PC-3 (cell line): Measurements from ENCODE around the gene ZBTB16. TPM values are rescaled to one million over a fixed set of nuclear protein-coding genes. Genes with fewer than 3 reads are reported as not detected.

Source experiments
- ATAC-seq: fragments of 200-7000 bp; cut with Tn5 transposase; 2 replicates; pipeline ENCODE4 v1.9.1; 2020; ENCODE audit warnings: mild to moderate bottlenecking, moderate library complexity
- BruUV-seq: library from RNA; stranded (reverse); fragments of 400-500 nt; replicated peaks from 2 replicates; lab custom pipeline; 2021; lab: Mats Ljungman, UMichigan
- CTCF ChIA-PET: fragments of 300-600 bp; sonication (Branson Sonifier 250); formaldehyde crosslinking; loops from one replicate; lab custom pipeline; 2022; ENCODE audit warnings: antibody characterized with exemption; lab: Charles Lee
- POLR2A ChIA-PET: fragments of 300-600 bp; sonication (Branson Sonifier 250); formaldehyde crosslinking; loops from one replicate; lab custom pipeline; 2022; ENCODE audit warnings: antibody characterized with exemption; ENCODE audit not compliant: unreplicated experiment; lab: Charles Lee
- DNase-seq: peaks from one replicate; pipeline ENCODE4 v3.0.0-alpha.2; 2015
- H2AFZ ChIP-seq: fragments of 300-600 bp; sonication (generic); 2 replicates; pipeline ENCODE4 v1.6.0; 2016; ENCODE audit warnings: antibody characterized with exemption, low read length
- H3F3A ChIP-seq: fragments of 300-600 bp; sonication (generic); one replicate; pipeline ENCODE4 v1.6.0; 2017; ENCODE audit warnings: antibody characterized with exemption, low read length, control low read depth, mild to moderate bottlenecking; ENCODE audit not compliant: unreplicated experiment
- H3K27ac ChIP-seq: fragments of 300-600 bp; sonication (generic); 2 replicates; pipeline ENCODE4 v1.5.1; 2016; ENCODE audit warnings: mild to moderate bottlenecking, low read length
- H3K27me3 ChIP-seq: fragments of 300-600 bp; sonication (generic); 2 replicates; pipeline ENCODE4 v1.6.1; 2016; ENCODE audit warnings: low read length, mixed read lengths
- H3K36me3 ChIP-seq: fragments of 300-600 bp; sonication (generic); 2 replicates; pipeline ENCODE4 v1.6.1; 2016; ENCODE audit warnings: low read depth, mixed run types, low read length, mixed read lengths
- H3K4me1 ChIP-seq: fragments of 300-600 bp; sonication (generic); 2 replicates; pipeline ENCODE4 v1.5.1; 2016; ENCODE audit warnings: low read length; ENCODE audit not compliant: insufficient read depth
- H3K4me2 ChIP-seq: fragments of 300-600 bp; sonication (generic); 2 replicates; pipeline ENCODE4 v1.6.0; 2016; ENCODE audit warnings: low read length
- H3K4me3 ChIP-seq: fragments of 300-600 bp; sonication (generic); 2 replicates; pipeline ENCODE4 v1.5.1; 2016; ENCODE audit warnings: mild to moderate bottlenecking, low read length, mixed read lengths
- H3K79me2 ChIP-seq: fragments of 300-600 bp; sonication (generic); 2 replicates; pipeline ENCODE4 v1.6.1; 2017; ENCODE audit warnings: low read length, mixed read lengths
- H3K9ac ChIP-seq: fragments of 300-600 bp; sonication (generic); 2 replicates; pipeline ENCODE4 v1.6.0; 2016; ENCODE audit warnings: mild to moderate bottlenecking, low read length
- H3K9me2 ChIP-seq: fragments of 300-600 bp; sonication (generic); replicated peaks from 2 replicates; pipeline ENCODE4 v1.6.1; 2016; ENCODE audit warnings: mixed run types, low read length, mixed read lengths
- H3K9me3 ChIP-seq: fragments of 300-600 bp; sonication (generic); 2 replicates; pipeline ENCODE4 v1.6.1; 2016; ENCODE audit warnings: low read length, mixed read lengths
- H4K20me1 ChIP-seq: fragments of 300-600 bp; sonication (generic); 2 replicates; pipeline ENCODE4 v1.6.1; 2016; ENCODE audit warnings: low read length, mixed read lengths
- EZH2 ChIP-seq: fragments of 300-600 bp; sonication (generic); IDR thresholded peaks from one replicate; pipeline ENCODE4 v1.6.1; 2017; ENCODE audit warnings: antibody characterized with exemption, mild to moderate bottlenecking, low read length; ENCODE audit not compliant: unreplicated experiment
- EZH2phosphoT487 ChIP-seq: fragments of 300-600 bp; sonication (generic); IDR thresholded peaks from 2 replicates; pipeline ENCODE4 v1.6.1; 2018; ENCODE audit warnings: mild to moderate bottlenecking, antibody characterized with exemption, low read length, borderline replicate concordance
- intact Hi-C: fragments of 100-400 bp; cut with micrococcal nuclease; formaldehyde crosslinking; loops from 2 replicates; pipeline ENCODE4 v1.9.0; 2023
- total RNA-seq: library from RNA; depleted of rRNA; stranded (reverse); fragments of >200 nt; gene quantifications from 2 replicates; pipeline ENCODE4 v1.2.3, GENCODE V29; 2014
- TF ChIP-seq, protein P1 (sequence below): fragments of 300-600 bp; sonication (generic); conservative IDR thresholded peaks from 2 replicates; pipeline ENCODE4 v1.5.1; 2017; ENCODE audit warnings: antibody characterized with exemption, low read depth, mild to moderate bottlenecking, low read length

ZBTB16 gene
- total RNA-seq, 1 experiment from 2014 or later: not detected

DNA sequence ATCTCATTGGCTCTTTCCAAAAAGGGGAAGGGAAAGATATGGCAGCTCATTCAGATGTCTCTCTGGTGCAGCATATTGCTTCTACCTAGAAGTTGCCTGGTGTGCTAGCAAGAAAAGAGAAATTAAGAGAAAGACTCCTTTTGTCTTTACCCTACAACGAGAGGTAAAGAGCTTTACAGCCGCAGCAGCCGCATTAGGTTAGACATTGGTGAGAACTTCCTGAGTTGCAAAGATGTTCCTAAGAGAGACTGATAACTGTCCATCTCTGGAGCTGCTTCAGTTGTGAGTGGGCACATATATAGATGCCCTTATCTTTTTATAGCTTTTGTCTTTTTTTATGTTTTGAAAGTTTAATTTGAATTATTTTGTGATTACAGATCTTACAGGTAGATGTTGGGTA lies 155.9 kb downstream of the ZBTB16 start:
- intact Hi-C loops: no loop called here
- no peak overlapping the region for H3K27ac ChIP-seq
- H3K4me1 ChIP-seq: no peaks in the 10 kb centered on the region
- H3K79me2 ChIP-seq: no peaks in the 10 kb centered on the region
- no peak overlapping the region for H3K4me3 ChIP-seq
- H3K9me2 ChIP-seq: no peaks in the 10 kb centered on the region
- BruUV-seq: no TSS peak
- CTCF ChIA-PET: no interaction called here
- H4K20me1 ChIP-seq: no peaks in the 10 kb centered on the region
- no peak for DNase-seq
- H3K27me3 ChIP-seq: peaks cover 92% of the 10 kb centered on the region
- H3F3A ChIP-seq: no peaks in the 10 kb centered on the region
- H2AFZ ChIP-seq: no peak overlapping the region
- ATAC-seq: no peak
- TF ChIP-seq EZH2phosphoT487 (no peak), EZH2 (no peak)
- TF ChIP-seq, protein P1, sequence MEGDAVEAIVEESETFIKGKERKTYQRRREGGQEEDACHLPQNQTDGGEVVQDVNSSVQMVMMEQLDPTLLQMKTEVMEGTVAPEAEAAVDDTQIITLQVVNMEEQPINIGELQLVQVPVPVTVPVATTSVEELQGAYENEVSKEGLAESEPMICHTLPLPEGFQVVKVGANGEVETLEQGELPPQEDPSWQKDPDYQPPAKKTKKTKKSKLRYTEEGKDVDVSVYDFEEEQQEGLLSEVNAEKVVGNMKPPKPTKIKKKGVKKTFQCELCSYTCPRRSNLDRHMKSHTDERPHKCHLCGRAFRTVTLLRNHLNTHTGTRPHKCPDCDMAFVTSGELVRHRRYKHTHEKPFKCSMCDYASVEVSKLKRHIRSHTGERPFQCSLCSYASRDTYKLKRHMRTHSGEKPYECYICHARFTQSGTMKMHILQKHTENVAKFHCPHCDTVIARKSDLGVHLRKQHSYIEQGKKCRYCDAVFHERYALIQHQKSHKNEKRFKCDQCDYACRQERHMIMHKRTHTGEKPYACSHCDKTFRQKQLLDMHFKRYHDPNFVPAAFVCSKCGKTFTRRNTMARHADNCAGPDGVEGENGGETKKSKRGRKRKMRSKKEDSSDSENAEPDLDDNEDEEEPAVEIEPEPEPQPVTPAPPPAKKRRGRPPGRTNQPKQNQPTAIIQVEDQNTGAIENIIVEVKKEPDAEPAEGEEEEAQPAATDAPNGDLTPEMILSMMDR: no peak
- H3K4me2 ChIP-seq: no peak overlapping the region
- POLR2A ChIA-PET: no interaction called here
- no peaks in the 10 kb centered on the region for H3K9me3 ChIP-seq
- H3K36me3 ChIP-seq: no peaks in the 10 kb centered on the region
- no peak overlapping the region for H3K9ac ChIP-seq

DNA sequence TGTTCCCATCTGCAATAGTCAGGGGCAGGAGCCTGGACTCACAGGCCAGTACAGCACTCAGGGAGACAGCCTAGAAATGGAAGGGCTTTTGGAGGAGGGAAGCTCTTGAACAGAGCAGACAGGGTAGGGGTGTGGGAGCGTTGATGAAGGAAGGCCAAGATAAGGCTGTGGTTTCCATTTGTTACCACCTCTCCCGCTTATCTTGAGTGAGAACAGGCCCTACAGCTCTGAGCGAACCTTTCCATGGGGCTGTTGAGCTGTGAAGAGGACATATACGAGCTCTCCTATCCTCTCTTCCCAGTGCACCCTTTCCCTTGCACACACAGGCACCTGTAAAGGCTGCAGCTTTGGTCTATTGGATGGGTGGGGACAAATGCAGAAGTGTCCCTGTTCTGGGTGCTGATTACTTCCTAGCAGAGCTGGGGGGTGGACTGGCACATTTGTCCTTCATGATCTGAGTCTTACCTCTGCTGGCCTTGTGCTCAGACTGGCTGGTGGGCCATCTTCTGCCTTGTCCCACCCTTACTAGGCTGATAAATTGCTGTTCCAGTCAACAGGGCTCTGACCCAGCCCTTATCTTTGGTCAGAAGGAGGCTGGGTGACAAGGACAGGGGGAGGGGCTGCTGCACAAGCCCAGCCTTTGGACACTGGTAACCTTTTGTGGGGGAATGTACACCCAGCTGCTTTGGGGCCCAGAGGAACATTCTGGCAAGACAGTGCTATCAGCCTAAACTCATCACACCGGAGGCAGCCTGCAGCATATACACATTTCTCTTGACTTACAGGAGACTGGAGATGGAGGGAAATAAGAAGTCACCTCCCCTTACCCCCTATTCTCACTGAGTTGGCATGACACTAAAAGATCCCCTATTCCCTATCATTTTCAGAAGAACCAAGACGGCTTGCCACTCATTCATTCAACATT lies 156.6 kb downstream of the ZBTB16 start:
- no TSS peak for BruUV-seq
- Histone ChIP-seq H3K27me3 (peaks cover 94% of the 10 kb centered on the region), H3K4me3 (no peak overlapping the region), H3K9me2 (no peaks in the 10 kb centered on the region), H3K4me1 (no peaks in the 10 kb centered on the region), H3K4me2 (no peak overlapping the region), H2AFZ (no peak overlapping the region), H3K79me2 (no peaks in the 10 kb centered on the region), H3K36me3 (no peaks in the 10 kb centered on the region), H3K27ac (no peak overlapping the region), H3F3A (no peaks in the 10 kb centered on the region), H4K20me1 (no peaks in the 10 kb centered on the region), H3K9me3 (no peaks in the 10 kb centered on the region), H3K9ac (no peak overlapping the region)
- DNase-seq: no peak
- POLR2A ChIA-PET: no interaction called here
- ATAC-seq: no peak
- TF ChIP-seq, protein P1: no peak
- TF ChIP-seq EZH2phosphoT487 (no peak), EZH2 (no peak)
- intact Hi-C loops: no loop called here
- CTCF ChIA-PET: no interaction called here

DNA sequence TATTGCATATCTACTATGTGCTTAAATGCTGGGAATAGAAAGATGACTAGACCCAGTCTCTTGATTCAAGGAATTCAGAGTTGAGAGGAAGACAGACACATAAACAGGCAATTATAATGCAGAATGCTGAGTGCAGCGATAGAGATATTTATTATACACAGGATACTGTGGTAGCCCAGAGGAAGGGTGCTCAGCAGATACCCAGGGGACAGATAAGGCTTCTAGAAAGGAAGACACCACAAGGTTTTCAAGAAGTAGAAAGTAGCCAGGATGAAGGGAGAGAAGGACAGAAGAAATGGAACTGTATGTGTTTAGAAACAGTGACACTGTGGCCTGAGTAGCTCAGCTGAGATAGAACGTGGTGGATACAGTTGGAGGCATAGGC lies 157.3 kb downstream of the ZBTB16 start:
- Histone ChIP-seq H3K9me3 (no peaks in the 10 kb centered on the region), H3K79me2 (no peaks in the 10 kb centered on the region), H3K36me3 (no peaks in the 10 kb centered on the region), H3K27me3 (peaks cover 89% of the 10 kb centered on the region), H3F3A (no peaks in the 10 kb centered on the region), H3K4me3 (no peak overlapping the region), H3K4me1 (no peaks in the 10 kb centered on the region), H3K9ac (no peak overlapping the region), H3K9me2 (no peaks in the 10 kb centered on the region), H2AFZ (no peak overlapping the region), H3K27ac (no peak overlapping the region), H3K4me2 (no peak overlapping the region), H4K20me1 (no peaks in the 10 kb centered on the region)
- POLR2A ChIA-PET: no interaction called here
- intact Hi-C loops: no loop called here
- ATAC-seq: no peak
- TF ChIP-seq, protein P1: no peak
- TF ChIP-seq EZH2 (no peak), EZH2phosphoT487 (no peak)
- CTCF ChIA-PET: no interaction called here
- no TSS peak for BruUV-seq
- DNase-seq: no peak
